ENCODE data around the gene EBP.

Gene EBP

GRCh38 chrX:48520455-48520854, 1.2 kb upstream of the EBP start:
- no peak overlapping the region for H2AK5ac ChIP-seq (ENCODE audit: low read length)
- H3K9me3 ChIP-seq (ENCODE audit: insufficient read depth, low read depth, low read length): no peaks in the 10 kb centered on the region
- no peak overlapping the region for H2BK5ac ChIP-seq (ENCODE audit: low read depth, low read length, poor library complexity)
- peaks cover 8 to 9% of the 10 kb centered on the region in 2 experiments for H3K36me3 ChIP-seq (ENCODE audit: control insufficient read depth in 1 of 2, insufficient read depth in 2 of 2, low read length in 2 of 2)
- H2BK120ac ChIP-seq (ENCODE audit: insufficient read depth, low read length, poor library complexity): no peak overlapping the region
- no peak overlapping the region for H3K4me2 ChIP-seq (ENCODE audit: low read length)
- no peak overlapping the region for H3K4me3 ChIP-seq (ENCODE audit: low read depth, low read length)
- no peak overlapping the region for H4K91ac ChIP-seq (ENCODE audit: low read depth, low read length)
- WGBS (ENCODE audit: extremely low coverage, insufficient coverage, insufficient read length): no CpG with 5 or more reads among the region's 2 CpGs
- no peak overlapping the region for H3K23ac ChIP-seq (ENCODE audit: low read length)
- no peak overlapping the region for H3K18ac ChIP-seq (ENCODE audit: low read length)
- no peak overlapping the region for H3K9ac ChIP-seq (ENCODE audit: low read length)
- H4K8ac ChIP-seq (ENCODE audit: low read depth, low read length): no peak overlapping the region
- H3K27me3 ChIP-seq (ENCODE audit: insufficient read depth, low read length): no peaks in the 10 kb centered on the region
- peaks cover 8% of the 10 kb centered on the region for H3K79me2 ChIP-seq (ENCODE audit: control insufficient read depth, insufficient read depth, low read length, poor library complexity)
- no peak overlapping the region for H3K27ac ChIP-seq (ENCODE audit: low read depth, low read length)
- no peak overlapping the region for H3K4ac ChIP-seq (ENCODE audit: low read depth, low read length)
- H3K79me1 ChIP-seq (ENCODE audit: low read length): peaks cover 3% of the 10 kb centered on the region
- H2BK12ac ChIP-seq (ENCODE audit: low read length): no peak overlapping the region
- peaks cover 11 to 16% of the 10 kb centered on the region in 2 experiments for H3K4me1 ChIP-seq (ENCODE audit: control insufficient read depth in 1 of 2, insufficient read depth in 2 of 2, low read length in 2 of 2)
- H2AFZ ChIP-seq (ENCODE audit: insufficient read depth, low read length, poor library complexity): no peak overlapping the region
- H3K14ac ChIP-seq (ENCODE audit: low read length): no peak overlapping the region
- DNase-seq: no peak
- no peak overlapping the region for H4K12ac ChIP-seq (ENCODE audit: low read depth, low read length)

GRCh38 chrX:48520976-48521352, 644 bp upstream of the EBP start:
- no peak overlapping the region for H3K14ac ChIP-seq (ENCODE audit: low read length)
- H3K27me3 ChIP-seq (ENCODE audit: insufficient read depth, low read length): no peaks in the 10 kb centered on the region
- H4K91ac ChIP-seq (ENCODE audit: low read depth, low read length): peak overlapping the region; percentile 76
- no peak overlapping the region for H3K23ac ChIP-seq (ENCODE audit: low read length)
- DNase-seq: no peak
- H4K8ac ChIP-seq (ENCODE audit: low read depth, low read length): peak overlapping the region; percentile 62
- no peak overlapping the region for H2AFZ ChIP-seq (ENCODE audit: insufficient read depth, low read length, poor library complexity)
- peak overlapping the region; percentile 78 for H3K4me2 ChIP-seq (ENCODE audit: low read length)
- no CpG with 5 or more reads among the region's 2 CpGs for WGBS (ENCODE audit: extremely low coverage, insufficient coverage, insufficient read length)
- H3K79me1 ChIP-seq (ENCODE audit: low read length): peaks cover 3% of the 10 kb centered on the region
- H3K4me3 ChIP-seq (ENCODE audit: low read depth, low read length): no peak overlapping the region
- peaks cover 8% of the 10 kb centered on the region for H3K79me2 ChIP-seq (ENCODE audit: control insufficient read depth, insufficient read depth, low read length, poor library complexity)
- H4K12ac ChIP-seq (ENCODE audit: low read depth, low read length): peak overlapping the region; percentile 55
- peak overlapping the region; percentile 59 for H2BK5ac ChIP-seq (ENCODE audit: low read depth, low read length, poor library complexity)
- peak overlapping the region; percentile 27 for H2BK120ac ChIP-seq (ENCODE audit: insufficient read depth, low read length, poor library complexity)
- no peak overlapping the region for H3K27ac ChIP-seq (ENCODE audit: low read depth, low read length)
- no peaks in the 10 kb centered on the region for H3K9me3 ChIP-seq (ENCODE audit: insufficient read depth, low read depth, low read length)
- peaks cover 8 to 14% of the 10 kb centered on the region in 2 experiments for H3K4me1 ChIP-seq (ENCODE audit: control insufficient read depth in 1 of 2, insufficient read depth in 2 of 2, low read length in 2 of 2)
- H3K18ac ChIP-seq (ENCODE audit: low read length): no peak overlapping the region
- H2BK12ac ChIP-seq (ENCODE audit: low read length): peak overlapping the region; percentile 52
- peak overlapping the region; percentile 2 for H3K4ac ChIP-seq (ENCODE audit: low read depth, low read length)
- H3K9ac ChIP-seq (ENCODE audit: low read length): no peak overlapping the region
- no peak overlapping the region for H2AK5ac ChIP-seq (ENCODE audit: low read length)
- H3K36me3 ChIP-seq (ENCODE audit: control insufficient read depth in 1 of 2, insufficient read depth in 2 of 2, low read length in 2 of 2): peaks cover 8 to 10% of the 10 kb centered on the region in 2 experiments

GRCh38 chrX:48522291-48522690, 683 bp downstream of the EBP start:
- DNase-seq: no peak
- H3K23ac ChIP-seq (ENCODE audit: low read length): no peak overlapping the region
- H3K14ac ChIP-seq (ENCODE audit: low read length): peak overlapping the region; percentile 62
- WGBS (ENCODE audit: extremely low coverage, insufficient coverage, insufficient read length): no CpG with 5 or more reads among the region's 10 CpGs
- H3K36me3 ChIP-seq (ENCODE audit: control insufficient read depth in 1 of 2, insufficient read depth in 2 of 2, low read length in 2 of 2): peaks cover 18 to 19% of the 10 kb centered on the region in 2 experiments
- no peak overlapping the region for H2BK12ac ChIP-seq (ENCODE audit: low read length)
- peak overlapping the region; percentile 3 for H2AFZ ChIP-seq (ENCODE audit: insufficient read depth, low read length, poor library complexity)
- peaks cover 3% of the 10 kb centered on the region for H3K79me1 ChIP-seq (ENCODE audit: low read length)
- H3K4me1 ChIP-seq (ENCODE audit: control insufficient read depth in 1 of 2, insufficient read depth in 2 of 2, low read length in 2 of 2): peaks cover 5 to 11% of the 10 kb centered on the region in 2 experiments
- no peaks in the 10 kb centered on the region for H3K9me3 ChIP-seq (ENCODE audit: insufficient read depth, low read depth, low read length)
- peak overlapping the region; percentile 82 for H3K4me3 ChIP-seq (ENCODE audit: low read depth, low read length)
- H3K79me2 ChIP-seq (ENCODE audit: control insufficient read depth, insufficient read depth, low read length, poor library complexity): peaks cover 8% of the 10 kb centered on the region
- no peak overlapping the region for H2BK5ac ChIP-seq (ENCODE audit: low read depth, low read length, poor library complexity)
- H2AK5ac ChIP-seq (ENCODE audit: low read length): peak overlapping the region; percentile 74
- no peak overlapping the region for H3K18ac ChIP-seq (ENCODE audit: low read length)
- H3K4me2 ChIP-seq (ENCODE audit: low read length): peak overlapping the region; percentile 65
- H4K91ac ChIP-seq (ENCODE audit: low read depth, low read length): peak overlapping the region; percentile 57
- peak overlapping the region; percentile 48 for H4K12ac ChIP-seq (ENCODE audit: low read depth, low read length)
- no peak overlapping the region for H2BK120ac ChIP-seq (ENCODE audit: insufficient read depth, low read length, poor library complexity)
- H4K8ac ChIP-seq (ENCODE audit: low read depth, low read length): peak overlapping the region; percentile 16
- H3K27me3 ChIP-seq (ENCODE audit: insufficient read depth, low read length): no peaks in the 10 kb centered on the region
- H3K27ac ChIP-seq (ENCODE audit: low read depth, low read length): peak overlapping the region; percentile 71
- H3K9ac ChIP-seq (ENCODE audit: low read length): peak overlapping the region; percentile 82
- H3K4ac ChIP-seq (ENCODE audit: low read depth, low read length): peak overlapping the region; percentile 26

DNA sequence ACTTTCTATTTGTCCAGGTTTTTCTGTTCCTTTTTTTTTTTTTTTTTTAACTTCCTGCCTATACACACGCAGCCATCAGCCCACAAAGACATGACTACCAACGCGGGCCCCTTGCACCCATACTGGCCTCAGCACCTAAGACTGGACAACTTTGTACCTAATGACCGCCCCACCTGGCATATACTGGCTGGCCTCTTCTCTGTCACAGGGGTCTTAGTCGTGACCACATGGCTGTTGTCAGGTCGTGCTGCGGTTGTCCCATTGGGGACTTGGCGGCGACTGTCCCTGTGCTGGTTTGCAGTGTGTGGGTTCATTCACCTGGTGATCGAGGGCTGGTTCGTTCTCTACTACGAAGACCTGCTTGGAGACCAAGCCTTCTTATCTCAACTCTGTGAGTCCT, 2.1 kb downstream of the EBP start:
- no peak overlapping the region for H2AFZ ChIP-seq (ENCODE audit: insufficient read depth, low read length, poor library complexity)
- H2AK5ac ChIP-seq (ENCODE audit: low read length): no peak overlapping the region
- H3K4ac ChIP-seq (ENCODE audit: low read depth, low read length): peak overlapping the region; percentile 75
- no peak overlapping the region for H3K4me2 ChIP-seq (ENCODE audit: low read length)
- peaks cover 5 to 11% of the 10 kb centered on the region in 2 experiments for H3K4me1 ChIP-seq (ENCODE audit: control insufficient read depth in 1 of 2, insufficient read depth in 2 of 2, low read length in 2 of 2)
- peaks cover 3% of the 10 kb centered on the region for H3K79me1 ChIP-seq (ENCODE audit: low read length)
- no peak overlapping the region for H4K12ac ChIP-seq (ENCODE audit: low read depth, low read length)
- H3K4me3 ChIP-seq (ENCODE audit: low read depth, low read length): no peak overlapping the region
- WGBS (ENCODE audit: extremely low coverage, insufficient coverage, insufficient read length): no CpG with 5 or more reads among the region's 12 CpGs
- no peak for DNase-seq
- H3K36me3 ChIP-seq (ENCODE audit: control insufficient read depth in 1 of 2, insufficient read depth in 2 of 2, low read length in 2 of 2): peaks cover 28 to 31% of the 10 kb centered on the region in 2 experiments
- H3K27ac ChIP-seq (ENCODE audit: low read depth, low read length): no peak overlapping the region
- H2BK5ac ChIP-seq (ENCODE audit: low read depth, low read length, poor library complexity): no peak overlapping the region
- no peak overlapping the region for H4K8ac ChIP-seq (ENCODE audit: low read depth, low read length)
- H2BK12ac ChIP-seq (ENCODE audit: low read length): no peak overlapping the region
- no peak overlapping the region for H3K18ac ChIP-seq (ENCODE audit: low read length)
- no peak overlapping the region for H3K23ac ChIP-seq (ENCODE audit: low read length)
- no peak overlapping the region for H2BK120ac ChIP-seq (ENCODE audit: insufficient read depth, low read length, poor library complexity)
- no peak overlapping the region for H4K91ac ChIP-seq (ENCODE audit: low read depth, low read length)
- H3K14ac ChIP-seq (ENCODE audit: low read length): no peak overlapping the region
- no peak overlapping the region for H3K9ac ChIP-seq (ENCODE audit: low read length)
- H3K9me3 ChIP-seq (ENCODE audit: insufficient read depth, low read depth, low read length): no peaks in the 10 kb centered on the region
- peaks cover 8% of the 10 kb centered on the region for H3K79me2 ChIP-seq (ENCODE audit: control insufficient read depth, insufficient read depth, low read length, poor library complexity)
- H3K27me3 ChIP-seq (ENCODE audit: insufficient read depth, low read length): no peaks in the 10 kb centered on the region

Data from trophoblast cell (in vitro differentiated cells and primary cell).